Endometrial microvascular endothelial cells (primary cell): Measurements from ENCODE around the gene CCNL2. TPM values are rescaled to one million over a fixed set of nuclear protein-coding genes. Genes with fewer than 3 reads are reported as not detected.
"Not testable (repeated sequence)": the region's sequence is repeated elsewhere in the genome, so short reads cannot be mapped to it uniquely, and the experiment has no call there.

Experiments
- in situ Hi-C: cut with HindIII; loops from 2 replicates; pipeline ENCODE4 v1.10.0; 2017; ENCODE audit warnings: low sequenced_read_pairs, low pct_unique_long_range_greater_than_20kb; ENCODE audit errors: inconsistent ontology term
- total RNA-seq: library from RNA; depleted of rRNA; stranded (reverse); fragments of >200 nt; gene quantifications from one replicate; pipeline ENCODE4 v1.2.3, GENCODE V29; 2015; ENCODE audit errors: inconsistent ontology term

CCNL2 gene
- total RNA-seq, 1 donor from 2014 or later: 85.4 TPM

DNA sequence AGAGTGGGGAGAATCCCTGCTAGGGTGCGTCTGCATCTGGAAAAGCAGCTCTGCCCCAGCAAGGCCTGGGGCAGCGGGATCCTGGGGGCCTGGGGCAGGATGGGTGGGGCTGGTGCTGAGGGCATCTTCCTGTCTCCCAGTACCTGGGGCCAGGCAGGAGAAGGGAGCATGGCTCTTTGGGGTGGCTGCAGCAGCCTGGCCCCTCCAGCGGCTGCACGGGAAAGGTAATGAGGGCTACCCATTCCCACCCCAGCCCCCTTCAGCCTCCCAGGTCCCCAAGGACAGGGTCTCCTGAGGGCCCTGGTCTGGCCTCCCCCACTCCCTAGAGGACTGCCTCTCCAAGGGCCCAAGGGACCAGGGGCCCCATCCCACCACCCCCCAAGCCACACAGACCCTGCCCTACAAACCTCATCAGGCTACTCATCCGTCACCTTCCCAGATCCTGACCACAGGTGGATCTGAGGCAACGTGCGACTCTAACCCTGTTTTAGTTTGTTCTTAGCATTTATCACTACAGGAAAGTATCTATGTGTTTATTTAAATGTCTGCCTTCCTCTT is 22.9 kb upstream of the CCNL2 start:
- in situ Hi-C loops: no loop called here

DNA sequence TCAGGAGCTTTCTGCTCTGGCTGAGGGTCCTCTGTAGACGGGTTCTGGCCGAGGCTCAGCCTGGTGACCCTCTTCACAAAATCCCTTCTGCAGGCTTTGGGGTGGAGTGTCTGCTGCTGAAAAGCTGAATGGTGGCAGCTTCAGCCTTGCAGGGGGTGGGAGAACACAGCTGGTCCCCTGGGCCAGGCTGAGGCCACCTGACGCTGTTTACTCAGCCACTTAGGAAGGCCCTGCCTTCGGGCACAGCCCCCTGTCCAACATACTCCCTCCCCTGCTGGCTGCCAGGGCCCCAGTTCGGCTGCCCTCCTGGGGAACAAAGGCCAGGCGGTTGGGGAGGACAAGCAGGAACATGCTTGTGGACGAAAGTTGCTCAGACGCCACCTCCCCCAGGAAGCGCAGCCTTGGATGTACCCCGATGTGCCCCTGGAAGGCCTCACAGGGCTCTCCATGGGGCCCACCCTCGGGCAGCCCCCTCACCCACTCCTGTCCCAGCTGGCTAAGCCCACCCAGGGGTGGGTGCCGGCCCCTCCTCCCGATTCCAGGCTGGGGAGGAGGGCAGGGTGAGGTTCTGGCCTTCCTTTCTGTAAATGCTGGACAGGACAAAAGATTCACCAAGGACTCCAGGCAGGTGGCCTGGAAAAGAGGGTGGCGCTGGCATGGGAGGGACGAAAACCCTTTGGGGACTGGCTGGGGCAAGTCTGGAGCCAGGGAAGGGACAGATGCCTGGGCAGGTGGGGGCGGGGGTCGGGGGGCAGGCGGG is 22.2 kb upstream of the CCNL2 start, which contains the start of gene ANKRD65:
ANKRD65 (minus strand) TSS at position 130 of the 760 bp plus-strand sequence. CDS start 271 bp downstream, outside the sequence.
- in situ Hi-C loops: no loop called here

GRCh38 chr1:1420654-1421141 is 21.6 kb upstream of the CCNL2 start:
- in situ Hi-C loops: no loop called here

DNA sequence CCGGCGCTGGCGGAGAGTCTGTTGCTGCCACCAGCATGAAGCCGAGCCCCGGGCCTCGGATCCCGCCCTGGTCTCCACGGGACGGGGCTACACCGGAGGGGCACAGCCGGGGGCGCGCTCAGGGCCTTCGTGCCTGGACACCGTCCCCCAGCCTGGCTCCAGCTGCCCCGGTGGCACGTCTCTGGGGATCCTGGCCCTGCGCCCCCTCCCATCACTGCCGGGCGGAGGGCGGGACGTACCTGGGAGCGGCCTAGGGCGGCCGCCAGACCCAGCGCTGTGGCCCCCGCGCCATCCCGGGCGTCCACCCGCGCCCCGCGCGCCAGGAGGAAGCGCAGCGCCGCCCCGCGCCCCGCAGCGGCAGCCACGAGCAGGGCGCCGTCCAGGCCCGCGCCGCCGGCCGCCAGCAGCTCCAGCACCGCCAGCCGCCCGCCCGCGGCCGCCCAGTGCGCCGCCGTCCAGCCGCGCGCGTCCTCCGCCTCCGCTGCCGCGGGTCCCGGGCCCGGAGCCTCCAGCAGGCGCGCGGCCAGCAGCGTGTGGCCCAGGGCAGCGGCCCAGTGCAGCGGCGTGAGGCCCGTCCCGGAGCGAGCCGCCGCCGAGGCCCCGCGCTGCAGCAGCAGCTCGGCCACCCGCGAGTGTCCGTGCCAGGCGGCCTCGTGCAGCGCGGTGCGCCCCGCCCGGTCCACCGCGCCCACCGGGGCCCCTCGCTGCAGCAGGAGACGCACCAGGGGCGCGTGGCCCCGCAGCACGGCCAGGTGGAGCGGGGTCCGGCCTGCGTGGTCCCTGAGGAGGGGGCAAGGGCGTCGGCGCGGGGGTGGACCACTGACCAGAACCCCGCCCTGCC is 20.9 kb upstream of the CCNL2 start:
- in situ Hi-C loops: no loop called here

GRCh38 chr1:1419363-1419812 is 20.3 kb upstream of the CCNL2 start:
- in situ Hi-C loops: no loop called here

GRCh38 chr1:1418464-1419362 is 19.6 kb upstream of the CCNL2 start:
- in situ Hi-C loops: no loop called here

DNA sequence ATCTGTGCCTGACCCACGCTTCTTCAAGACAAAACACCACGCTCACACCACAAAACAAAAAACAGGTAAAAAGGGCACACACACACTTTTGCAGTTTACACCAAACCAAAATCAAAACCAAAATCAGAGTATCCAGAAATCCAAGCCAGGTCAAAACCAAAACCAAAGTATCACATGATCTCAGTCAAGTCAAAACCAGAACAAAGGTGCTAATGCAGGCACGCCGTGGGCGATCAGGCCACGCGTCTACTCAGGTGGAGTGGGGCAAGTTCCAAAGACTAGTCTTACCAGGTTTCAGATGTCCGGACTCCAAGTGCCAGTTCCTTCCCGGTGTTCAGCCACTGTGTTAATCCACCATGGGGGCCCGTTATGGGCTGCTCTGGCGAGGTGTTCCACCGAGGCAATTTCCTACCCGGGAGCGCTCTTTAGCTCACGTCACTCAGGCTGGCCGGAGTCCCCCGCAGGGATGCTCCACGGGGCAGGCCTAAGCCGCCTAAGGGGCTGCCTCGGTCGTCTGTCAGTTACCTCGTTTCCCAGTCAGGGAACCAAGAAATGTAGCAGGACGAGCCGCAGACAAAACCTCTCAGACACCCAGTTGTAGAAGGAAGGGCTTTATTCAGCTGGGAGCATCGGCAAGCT is 18.8 kb upstream of the CCNL2 start:
- in situ Hi-C loops: not testable (repeated sequence)

- in situ Hi-C loops: not testable (repeated sequence)
Measured at GRCh38 chr1:1417396-1417795, 18.3 kb upstream of the CCNL2 start.

- in situ Hi-C loops: no loop called here
Measured at GRCh38 chr1:1415751-1416150, 16.6 kb upstream of the CCNL2 start.

DNA sequence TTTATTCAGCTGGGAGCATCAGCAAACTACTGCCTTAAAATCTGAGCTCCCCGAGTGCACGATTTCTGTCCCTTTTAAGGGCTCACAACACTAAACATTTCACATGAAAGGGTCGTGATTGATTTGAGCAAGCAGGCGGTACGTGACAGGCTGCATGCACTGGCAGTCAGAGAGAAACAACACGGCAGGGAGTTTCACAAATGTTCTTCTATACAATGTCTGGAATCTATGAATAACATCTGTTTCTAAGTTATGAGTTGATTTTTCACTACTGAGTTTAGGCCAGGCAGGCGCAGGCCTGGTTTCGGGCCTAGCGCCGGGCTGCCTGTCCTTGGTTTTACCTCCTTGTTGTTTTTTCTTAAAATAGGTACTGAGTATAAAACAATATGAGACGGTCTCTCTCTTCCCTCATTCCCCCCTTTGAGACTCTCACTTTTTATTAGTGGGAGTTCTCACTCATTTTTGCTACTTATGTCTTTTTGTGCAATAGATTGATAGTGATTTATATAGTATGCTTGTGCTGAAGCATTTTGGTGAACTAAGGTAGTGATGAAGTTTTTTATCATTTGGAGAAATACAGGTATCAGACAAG is 13.3 kb upstream of the CCNL2 start:
- in situ Hi-C loops: not testable (repeated sequence)

- in situ Hi-C loops: no loop called here
Measured at GRCh38 chr1:1411626-1412025, 12.5 kb upstream of the CCNL2 start.

DNA sequence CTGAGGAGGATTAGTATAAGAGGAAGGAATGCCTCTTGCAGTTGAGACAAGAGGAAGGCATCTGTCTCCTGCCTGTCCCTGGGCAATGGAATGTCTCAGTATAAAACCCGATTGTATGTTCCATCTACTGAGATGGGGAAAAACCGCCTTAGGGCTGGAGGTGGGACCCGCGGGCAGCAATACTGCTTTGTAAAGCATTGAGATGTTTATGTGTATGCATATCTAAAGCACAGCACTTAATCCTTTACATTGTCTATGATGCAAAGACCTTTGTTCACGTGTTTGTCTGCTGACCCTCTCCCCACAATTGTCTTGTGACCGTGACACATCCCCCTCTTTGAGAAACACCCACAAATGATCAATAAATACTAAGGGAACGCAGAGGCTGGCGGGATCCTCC is 11.1 kb upstream of the CCNL2 start:
- in situ Hi-C loops: not testable (repeated sequence)

DNA sequence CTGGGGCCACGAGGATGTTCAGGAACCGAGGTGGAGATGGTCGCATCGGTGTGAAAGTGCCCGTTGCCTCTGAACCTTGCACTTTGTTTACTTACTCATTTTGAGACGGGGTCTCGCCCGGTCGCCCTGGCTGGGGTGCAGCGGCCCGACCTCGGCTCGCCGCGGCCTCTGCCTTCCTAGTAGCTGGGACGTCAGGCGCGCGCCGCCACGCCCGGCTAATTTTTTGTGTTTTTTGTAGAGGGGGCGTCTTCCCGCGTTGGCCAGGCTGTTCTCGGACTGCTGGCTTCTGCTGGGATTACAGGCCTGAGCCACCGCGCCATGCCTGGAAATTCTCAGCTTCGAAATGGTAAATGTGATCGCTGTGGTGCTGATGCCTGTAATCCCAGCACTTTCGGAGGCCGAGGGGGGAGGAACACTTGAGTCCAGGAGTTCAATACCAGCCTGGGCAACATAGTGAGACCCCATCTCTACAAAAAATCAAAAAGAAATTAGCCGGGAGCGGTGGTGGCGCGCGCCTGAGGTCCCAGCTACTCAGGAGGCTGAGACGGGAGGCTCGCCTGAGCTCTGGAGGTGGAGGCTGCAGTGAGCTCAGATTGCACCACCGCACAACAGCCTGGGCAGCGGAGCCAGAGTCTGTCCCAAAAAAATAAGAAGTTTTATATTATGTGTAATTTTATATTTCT is 8.6 kb upstream of the CCNL2 start:
- in situ Hi-C loops: no loop called here

- in situ Hi-C loops: no loop called here
Measured at GRCh38 chr1:1406821-1407635, 7.9 kb upstream of the CCNL2 start, which contains the start of gene MRPL20. TSS of gene MRPL20 (minus strand) at chr1:1407293. CDS start at chr1:1407217, 76 bp downstream.

DNA sequence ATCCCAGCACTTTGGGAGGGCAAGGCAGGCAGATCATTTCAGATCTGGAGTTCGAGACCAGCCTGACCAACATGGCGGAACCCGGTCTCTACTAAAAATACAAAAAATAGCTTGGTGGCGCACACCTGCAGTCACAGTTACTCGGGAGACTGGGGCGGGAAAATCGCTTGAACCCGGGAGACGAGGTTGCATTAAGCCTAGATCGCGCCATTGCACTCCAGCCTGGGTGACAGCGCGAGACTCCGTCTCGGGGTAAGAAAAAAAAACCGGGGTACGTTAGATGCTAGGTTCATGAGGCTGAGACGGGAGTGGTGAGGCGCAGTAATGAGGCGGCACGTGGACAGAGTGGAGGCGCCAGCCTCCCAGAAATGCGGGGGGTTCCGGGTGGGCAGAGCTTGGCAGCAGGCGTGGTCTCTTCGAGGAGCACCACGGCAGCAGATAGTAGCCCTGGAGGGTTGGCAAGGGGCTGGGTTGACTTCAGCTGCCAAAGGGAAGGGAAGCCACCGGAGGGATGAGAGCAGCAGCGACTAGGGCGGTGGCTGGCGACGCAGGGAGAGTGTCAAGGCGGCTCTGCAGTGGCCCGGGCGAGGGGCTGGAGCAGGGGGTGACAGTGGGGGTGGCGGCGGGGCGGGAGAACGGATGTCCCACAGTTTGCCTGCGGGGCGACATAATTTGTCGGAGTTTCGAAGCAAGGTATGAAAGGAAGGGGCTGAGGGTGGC is 7.1 kb upstream of the CCNL2 start:
- in situ Hi-C loops: no loop called here

DNA sequence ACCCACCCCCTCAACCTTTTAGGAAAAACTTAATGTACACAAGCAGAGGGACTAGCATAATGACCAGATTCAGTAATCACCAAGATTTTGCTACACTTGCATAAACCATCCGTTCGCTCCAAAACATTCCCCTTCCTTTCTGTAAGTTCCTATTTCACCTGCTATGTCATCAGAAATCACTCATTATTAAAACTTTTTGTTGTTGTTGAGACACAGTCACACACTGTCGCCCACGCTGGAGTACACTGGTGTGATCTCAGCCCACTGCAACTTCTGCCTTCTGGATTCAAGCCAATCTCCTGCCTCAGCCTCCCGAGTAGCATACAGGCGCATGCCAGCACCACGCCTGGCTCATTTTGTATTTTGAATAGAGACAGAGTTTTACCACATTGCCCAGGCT is 4.5 kb upstream of the CCNL2 start:
- in situ Hi-C loops: no loop called here
